Testis (tissue), 3 donors: ENCODE results near the gene ACBD6. TPM values are rescaled to one million over a fixed set of nuclear protein-coding genes. Genes with fewer than 3 reads are reported as not detected.

Experiments
- DNase-seq: peaks from one replicate; pipeline ENCODE4 v3.0.0-alpha.2; 2019
- H3K27ac ChIP-seq, 2 donors: fragments of 200-600 bp; sonication (generic); one replicate each; pipeline ENCODE4 v1.5.1; 2019
- H3K27me3 ChIP-seq: fragments of 200-600 bp; sonication (generic); one replicate; pipeline ENCODE4 v1.5.1; 2019
- H3K36me3 ChIP-seq: fragments of 200-600 bp; sonication (generic); one replicate; pipeline ENCODE4 v1.5.1; 2017; ENCODE audit warnings: low read depth; ENCODE audit errors: missing control alignments
- H3K4me1 ChIP-seq: fragments of 200-600 bp; sonication (generic); one replicate; pipeline ENCODE4 v1.5.1; 2019
- H3K4me3 ChIP-seq, 2 donors: fragments of 200-600 bp; sonication (generic); one replicate each; pipeline ENCODE4 v1.5.1; 2017 to 2019
- H3K9me3 ChIP-seq: fragments of 200-600 bp; sonication (generic); one replicate; pipeline ENCODE4 v1.5.1; 2017
- POLR2A ChIP-seq: fragments of 450-650 bp; IDR thresholded peaks from one replicate; pipeline ENCODE4 v1.6.1; 2017; ENCODE audit warnings: antibody characterized with exemption, mild to moderate bottlenecking, moderate library complexity
- WGBS, 2 donors: methylation state at CpG; one replicate each; pipeline ENCODE4 v1.1.5; 2018; 5-methylcytosine and 5-hydroxymethylcytosine counted together
- intact Hi-C: fragments of 100-400 bp; cut with DNase I; formaldehyde crosslinking; loops from one replicate; pipeline ENCODE4 v1.15.1; 2023; ENCODE audit warnings: low total_unique reads
- polyA plus RNA-seq: library from polyadenylated mRNA; stranded (reverse); fragments of 350-450 nt; fragmentation: Illumina TruSeq; extraction: RNeasy Lipid Tissue Mini Kit (QIAGEN cat#74804); gene quantifications from one replicate; pipeline ENCODE4 v1.2.3, GENCODE V29; 2014; ENCODE audit warnings: low read depth, low replicate concordance; ENCODE audit not compliant: insufficient read depth
- total RNA-seq, 2 donors: library from RNA; depleted of rRNA; stranded (reverse); fragments of >200 nt; gene quantifications; one replicate each; pipeline ENCODE4 v1.2.3, GENCODE V29; 2016
- TF ChIP-seq, protein P1 (sequence below), 3 experiments: fragments of 450-650 bp in 2 of 3; fragments of 200-600 bp in 1 of 3; sonication (generic) in 1 of 3; IDR thresholded peaks; one replicate each; pipeline ENCODE4 v1.5.1; 2016 to 2019; ENCODE audit warnings: antibody characterized with exemption in 3 of 3, mild to moderate bottlenecking in 2 of 3, moderate library complexity in 1 of 3

ACBD6 gene
- total and polyA plus RNA-seq, 3 donors from 2014 or later: 61.9 to 102 (median 97.2) TPM

GRCh38 chr1:180253585-180254495, 248.5 kb downstream of the ACBD6 start:
- intact Hi-C loops: no loop called here
- no peaks in the 10 kb centered on the region for H3K27me3 ChIP-seq
- 81 to 82% methylated on average over 15 to 31 of the region's 31 CpGs for WGBS, 2 donors
- H3K27ac ChIP-seq: no peak overlapping the region
- H3K9me3 ChIP-seq: no peaks in the 10 kb centered on the region
- TF ChIP-seq, protein P1, sequence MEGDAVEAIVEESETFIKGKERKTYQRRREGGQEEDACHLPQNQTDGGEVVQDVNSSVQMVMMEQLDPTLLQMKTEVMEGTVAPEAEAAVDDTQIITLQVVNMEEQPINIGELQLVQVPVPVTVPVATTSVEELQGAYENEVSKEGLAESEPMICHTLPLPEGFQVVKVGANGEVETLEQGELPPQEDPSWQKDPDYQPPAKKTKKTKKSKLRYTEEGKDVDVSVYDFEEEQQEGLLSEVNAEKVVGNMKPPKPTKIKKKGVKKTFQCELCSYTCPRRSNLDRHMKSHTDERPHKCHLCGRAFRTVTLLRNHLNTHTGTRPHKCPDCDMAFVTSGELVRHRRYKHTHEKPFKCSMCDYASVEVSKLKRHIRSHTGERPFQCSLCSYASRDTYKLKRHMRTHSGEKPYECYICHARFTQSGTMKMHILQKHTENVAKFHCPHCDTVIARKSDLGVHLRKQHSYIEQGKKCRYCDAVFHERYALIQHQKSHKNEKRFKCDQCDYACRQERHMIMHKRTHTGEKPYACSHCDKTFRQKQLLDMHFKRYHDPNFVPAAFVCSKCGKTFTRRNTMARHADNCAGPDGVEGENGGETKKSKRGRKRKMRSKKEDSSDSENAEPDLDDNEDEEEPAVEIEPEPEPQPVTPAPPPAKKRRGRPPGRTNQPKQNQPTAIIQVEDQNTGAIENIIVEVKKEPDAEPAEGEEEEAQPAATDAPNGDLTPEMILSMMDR (IDR thresholded peaks at IDR 0.05): no peak
- no peak for TF ChIP-seq POLR2A
- no peak for DNase-seq
- no peaks in the 10 kb centered on the region for H3K36me3 ChIP-seq
- no peak overlapping the region for H3K4me3 ChIP-seq
- H3K4me1 ChIP-seq: no peaks in the 10 kb centered on the region

GRCh38 chr1:180252638-180253536, 249.5 kb downstream of the ACBD6 start:
- H3K9me3 ChIP-seq: no peaks in the 10 kb centered on the region
- WGBS, 2 donors: 82 to 84% methylated on average over 11 to 12 of the region's 12 CpGs
- TF ChIP-seq, protein P1 (IDR thresholded peaks at IDR 0.05): peak; percentile 34 to 66 (median 53)
- no peak for TF ChIP-seq POLR2A
- intact Hi-C loops: no loop called here
- no peaks in the 10 kb centered on the region for H3K4me1 ChIP-seq
- H3K27ac ChIP-seq: no peak overlapping the region
- no peaks in the 10 kb centered on the region for H3K36me3 ChIP-seq
- peak; percentile 80 for DNase-seq
- H3K4me3 ChIP-seq: no peak overlapping the region
- H3K27me3 ChIP-seq: no peaks in the 10 kb centered on the region

DNA sequence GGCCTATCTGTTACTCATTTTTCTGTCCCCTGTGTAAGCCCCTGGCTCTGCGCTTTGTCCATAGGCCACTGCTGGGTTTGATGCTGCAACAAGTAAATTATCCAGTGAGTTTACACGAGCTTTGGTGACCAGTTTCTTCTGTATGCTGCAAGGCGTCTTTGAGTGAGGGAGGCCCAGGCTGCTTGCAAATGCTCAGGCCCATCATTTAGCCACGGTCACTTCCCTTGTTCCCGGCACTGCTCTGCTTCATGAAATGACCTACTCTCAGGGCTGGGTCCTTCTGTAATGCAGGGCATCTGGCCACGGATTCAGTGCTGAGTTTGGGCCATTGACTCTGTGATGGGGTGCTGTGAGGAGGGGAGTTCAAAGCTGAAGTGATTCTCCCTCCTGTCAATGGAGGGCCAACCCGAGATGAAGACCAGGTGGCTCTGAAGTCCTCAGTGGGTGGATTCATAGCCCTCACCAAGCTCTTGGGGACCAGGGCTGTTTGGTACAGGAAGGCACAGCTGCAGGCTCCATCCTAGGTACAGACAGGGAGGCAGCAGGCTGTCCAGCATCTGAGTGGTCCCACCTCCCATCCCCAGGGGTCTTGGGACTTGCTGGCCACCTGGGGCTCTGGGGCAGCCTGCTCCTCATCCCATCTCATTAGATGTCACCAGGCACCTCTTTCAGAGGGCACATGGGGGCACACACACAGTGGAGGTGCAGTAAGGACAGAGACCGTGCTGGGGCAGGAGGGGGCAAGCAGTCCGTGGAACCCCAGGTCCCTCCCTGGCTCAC, 250.7 kb downstream of the ACBD6 start:
- DNase-seq: no peak
- WGBS, 2 donors: 87 to 91% methylated on average over 7 to 9 of the region's 9 CpGs
- intact Hi-C loops: no loop called here
- H3K27ac ChIP-seq: no peak overlapping the region
- H3K27me3 ChIP-seq: no peaks in the 10 kb centered on the region
- H3K4me3 ChIP-seq: no peak overlapping the region
- H3K4me1 ChIP-seq: no peaks in the 10 kb centered on the region
- H3K9me3 ChIP-seq: no peaks in the 10 kb centered on the region
- no peak for TF ChIP-seq POLR2A
- TF ChIP-seq, protein P1 (IDR thresholded peaks at IDR 0.05): no peak
- no peaks in the 10 kb centered on the region for H3K36me3 ChIP-seq

DNA sequence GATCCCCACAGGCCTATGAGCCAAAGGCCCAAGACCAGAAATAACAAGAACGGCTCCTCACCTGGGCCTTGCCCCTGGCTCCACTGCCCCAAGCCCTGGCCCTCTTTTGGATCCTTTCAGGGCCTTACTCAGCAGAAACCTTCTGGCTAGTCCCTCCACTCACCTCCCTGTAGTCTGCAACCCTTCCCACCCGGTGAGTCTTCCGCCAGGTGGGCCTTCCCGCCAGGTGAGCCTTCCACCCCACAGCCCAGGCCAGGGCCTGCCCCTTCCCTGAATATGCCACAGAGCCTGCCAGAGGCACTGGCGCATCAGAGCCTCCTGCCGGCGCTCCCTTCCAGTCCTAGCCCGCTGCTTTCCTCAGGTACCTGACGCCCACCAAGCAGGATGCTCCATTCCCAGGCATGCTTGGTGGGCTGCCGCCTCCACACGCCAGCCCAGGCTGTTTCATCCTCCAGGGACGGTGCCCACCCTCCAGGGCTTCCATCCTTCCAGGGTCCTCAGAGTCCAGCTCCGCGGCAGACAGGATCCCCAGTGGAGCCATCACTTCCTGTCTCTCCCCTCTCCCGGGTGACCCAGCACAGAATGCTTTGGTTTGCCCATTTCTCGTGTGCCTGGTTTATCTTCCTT, 251.4 kb downstream of the ACBD6 start:
- H3K9me3 ChIP-seq: no peaks in the 10 kb centered on the region
- WGBS, 2 donors: 81 to 94% methylated on average over 16 of the region's 16 CpGs
- no peaks in the 10 kb centered on the region for H3K27me3 ChIP-seq
- no peaks in the 10 kb centered on the region for H3K36me3 ChIP-seq
- no peaks in the 10 kb centered on the region for H3K4me1 ChIP-seq
- intact Hi-C loops: no loop called here
- H3K4me3 ChIP-seq: no peak overlapping the region
- TF ChIP-seq POLR2A: no peak
- TF ChIP-seq, protein P1 (IDR thresholded peaks at IDR 0.05): no peak
- no peak overlapping the region for H3K27ac ChIP-seq
- DNase-seq: no peak
